Activated T-cell treated with anti-CD3 and anti-CD28 coated beads, Interleukin-2, amount 50 U/mL, for 48 hours (primary cell): Measurements from ENCODE around the gene KCNQ1.

Source experiments
- DNase-seq, 2 experiments: peaks; one replicate each; pipeline ENCODE4 v3.0.0-alpha.2; 2020

Gene KCNQ1

GRCh38 chr11:2760196-2760871 is 315.5 kb downstream of the KCNQ1 start:
- DNase-seq: no peak

- DNase-seq: peak; percentile 2 to 5
Observed at GRCh38 chr11:2761131-2762030, 316.6 kb downstream of the KCNQ1 start.

- DNase-seq: peak in 1 of 2 experiments; percentile 7
Observed at GRCh38 chr11:2762031-2762380, 317.2 kb downstream of the KCNQ1 start.

GRCh38 chr11:2762451-2762850 is 317.6 kb downstream of the KCNQ1 start:
- DNase-seq: peak; percentile 4 to 5

- DNase-seq: no peak
Observed at GRCh38 chr11:2763984-2764383, 319.2 kb downstream of the KCNQ1 start.

GRCh38 chr11:2765491-2765890 is 320.7 kb downstream of the KCNQ1 start:
- DNase-seq: no peak

GRCh38 chr11:2766166-2766565 is 321.4 kb downstream of the KCNQ1 start:
- peak in 1 of 2 experiments; percentile 4 for DNase-seq

- DNase-seq: no peak
Observed at GRCh38 chr11:2767071-2767470, 322.3 kb downstream of the KCNQ1 start.

- peak; percentile 7 to 9 for DNase-seq
Observed at GRCh38 chr11:2767801-2768200, 323.0 kb downstream of the KCNQ1 start.

GRCh38 chr11:2768471-2769408 is 323.9 kb downstream of the KCNQ1 start:
- DNase-seq: peak; percentile 43 to 60

- peak; percentile 12 to 13 for DNase-seq
Observed at GRCh38 chr11:2769409-2770095, 324.7 kb downstream of the KCNQ1 start.

- DNase-seq: peak in 1 of 2 experiments; percentile 16
Observed at GRCh38 chr11:2770096-2770751, 325.4 kb downstream of the KCNQ1 start.

- peak; percentile 12 to 16 for DNase-seq
Observed at GRCh38 chr11:2770761-2771301, 326.0 kb downstream of the KCNQ1 start.

- DNase-seq: peak in 1 of 2 experiments; percentile 13
Observed at GRCh38 chr11:2771758-2772466, 327.1 kb downstream of the KCNQ1 start.

- DNase-seq: peak; percentile 48 to 60
Observed at GRCh38 chr11:2772544-2773031, 327.8 kb downstream of the KCNQ1 start.

- DNase-seq: peak; percentile 4 to 9
Observed at GRCh38 chr11:2774173-2775082, 329.6 kb downstream of the KCNQ1 start.

- DNase-seq: peak; percentile 17 to 18
Observed at GRCh38 chr11:2775083-2775625, 330.3 kb downstream of the KCNQ1 start.

GRCh38 chr11:2775626-2776350 is 331.0 kb downstream of the KCNQ1 start:
- peak; percentile 10 to 12 for DNase-seq
